ENCODE results near the gene FAM186B.
"Not testable (repeated sequence)": the region's sequence is repeated elsewhere in the genome, so short reads cannot be mapped to it uniquely, and the experiment has no call there.

Gene FAM186B

GRCh38 chr12:49605539-49605938 lies at the start of gene FAM186B:
TSS of gene FAM186B (minus strand) at chr12:49605639. CDS start at chr12:49605477, 162 bp downstream.
- not testable (repeated sequence) for DNase-seq (ENCODE audit: low read depth)

GRCh38 chr12:49654715-49655114 lies 49.3 kb upstream of the FAM186B start:
- no peak for DNase-seq (ENCODE audit: low read depth)

- DNase-seq (ENCODE audit: low read depth): no peak
Measured at GRCh38 chr12:49652921-49653520, 47.6 kb upstream of the FAM186B start.

GRCh38 chr12:49651855-49652254 lies 46.4 kb upstream of the FAM186B start:
- no peak for DNase-seq (ENCODE audit: low read depth)

GRCh38 chr12:49649892-49650291 lies 44.5 kb upstream of the FAM186B start:
- DNase-seq (ENCODE audit: low read depth): no peak

GRCh38 chr12:49649445-49649844 lies 44.0 kb upstream of the FAM186B start:
- no peak for DNase-seq (ENCODE audit: low read depth)

GRCh38 chr12:49648712-49649003 lies 43.2 kb upstream of the FAM186B start:
- no peak for DNase-seq (ENCODE audit: low read depth)

- no peak for DNase-seq (ENCODE audit: low read depth)
Measured at GRCh38 chr12:49647827-49648711, 42.6 kb upstream of the FAM186B start.

- no peak for DNase-seq (ENCODE audit: low read depth)
Measured at GRCh38 chr12:49646871-49647654, 41.6 kb upstream of the FAM186B start.

- DNase-seq (ENCODE audit: low read depth): no peak
Measured at GRCh38 chr12:49646331-49646830, 40.9 kb upstream of the FAM186B start.

- DNase-seq (ENCODE audit: low read depth): no peak
Measured at GRCh38 chr12:49645146-49646039, 40.0 kb upstream of the FAM186B start.

GRCh38 chr12:49644620-49644994 lies 39.2 kb upstream of the FAM186B start:
- DNase-seq (ENCODE audit: low read depth): peak; percentile 79

GRCh38 chr12:49643961-49644619 lies 38.7 kb upstream of the FAM186B start:
- no peak for DNase-seq (ENCODE audit: low read depth)

- DNase-seq (ENCODE audit: low read depth): no peak
Measured at GRCh38 chr12:49643135-49643534, 37.7 kb upstream of the FAM186B start.

GRCh38 chr12:49642370-49642802 lies 36.9 kb upstream of the FAM186B start:
- DNase-seq (ENCODE audit: low read depth): no peak

- DNase-seq (ENCODE audit: low read depth): no peak
Measured at GRCh38 chr12:49641748-49642369, 36.4 kb upstream of the FAM186B start.

GRCh38 chr12:49636979-49637755 lies 31.7 kb upstream of the FAM186B start:
- peak; percentile 81 for DNase-seq (ENCODE audit: low read depth)

- DNase-seq (ENCODE audit: low read depth): no peak
Measured at GRCh38 chr12:49636574-49636973, 31.1 kb upstream of the FAM186B start.

GRCh38 chr12:49635656-49636055 lies 30.2 kb upstream of the FAM186B start:
- no peak for DNase-seq (ENCODE audit: low read depth)

- DNase-seq (ENCODE audit: low read depth): no peak
Measured at GRCh38 chr12:49635036-49635435, 29.6 kb upstream of the FAM186B start.

All from ELR (cell line).